PC-9 (cell line): ENCODE results near the gene HSD17B13. TPM values are rescaled to one million over a fixed set of nuclear protein-coding genes. Genes with fewer than 3 reads are reported as not detected.

ENCODE experiments used
- Bru-seq: library from RNA; stranded (reverse); fragments of 400-500 nt; gene quantifications from one replicate; lab custom pipeline; 2021; lab: Mats Ljungman, UMichigan
- BruChase-seq, 2 experiments: library from RNA; stranded (reverse); fragments of 400-500 nt; gene quantifications; one replicate each; lab custom pipeline; 2021; lab: Mats Ljungman, UMichigan
- BruUV-seq: library from RNA; stranded (reverse); fragments of 400-500 nt; replicated peaks from 2 replicates; lab custom pipeline; 2021; lab: Mats Ljungman, UMichigan
- CTCF ChIA-PET: fragments of 300-600 bp; sonication (Branson Sonifier 250); formaldehyde crosslinking; loops from one replicate; lab custom pipeline; 2022; ENCODE audit warnings: antibody characterized with exemption; lab: Charles Lee
- POLR2A ChIA-PET: fragments of 300-600 bp; sonication (Branson Sonifier 250); formaldehyde crosslinking; loops from one replicate; lab custom pipeline; 2022; ENCODE audit warnings: antibody characterized with exemption; ENCODE audit not compliant: unreplicated experiment; lab: Charles Lee
- DNase-seq, 2 experiments: peaks; one replicate each; pipeline versions ENCODE4 v3.0.0 to v3.0.0-alpha.2; 2015 to 2022; ENCODE audit warnings: mixed read lengths in 1 of 2
- H2AFZ ChIP-seq: fragments of 200-600 bp; sonication (generic); 2 replicates; pipeline ENCODE4 v1.8.1; 2017; ENCODE audit warnings: antibody characterized with exemption
- H3F3A ChIP-seq: fragments of 200-600 bp; sonication (generic); 2 replicates; pipeline ENCODE4 v1.8.1; 2017; ENCODE audit warnings: antibody characterized with exemption, mild to moderate bottlenecking, low read depth; ENCODE audit not compliant: insufficient read depth
- H3K27ac ChIP-seq: fragments of 200-600 bp; sonication (generic); 2 replicates; pipeline ENCODE4 v1.6.1; 2016; ENCODE audit warnings: mixed run types
- H3K27me3 ChIP-seq: fragments of 200-600 bp; sonication (generic); 2 replicates; pipeline ENCODE4 v1.6.1; 2016; ENCODE audit warnings: low read depth, mixed run types; ENCODE audit not compliant: insufficient read depth
- H3K36me3 ChIP-seq: fragments of 200-600 bp; sonication (generic); 2 replicates; pipeline ENCODE4 v1.6.1; 2016; ENCODE audit warnings: low read depth, mixed run types
- H3K4me1 ChIP-seq: fragments of 200-600 bp; sonication (generic); replicated peaks from 2 replicates; pipeline ENCODE4 v1.6.1; 2016; ENCODE audit warnings: mixed run types; ENCODE audit not compliant: insufficient read depth
- H3K4me2 ChIP-seq: fragments of 200-600 bp; sonication (generic); 2 replicates; pipeline ENCODE4 v1.6.1; 2017; ENCODE audit warnings: mixed run types
- H3K4me3 ChIP-seq: fragments of 200-600 bp; sonication (generic); 2 replicates; pipeline ENCODE4 v1.6.1; 2016; ENCODE audit warnings: mixed run types
- H3K79me2 ChIP-seq: fragments of 200-600 bp; sonication (generic); 2 replicates; pipeline ENCODE4 v1.6.1; 2017; ENCODE audit warnings: low read depth, mixed run types
- H3K9me2 ChIP-seq: fragments of 200-600 bp; sonication (generic); 2 replicates; pipeline ENCODE4 v1.8.1; 2017; ENCODE audit warnings: mild to moderate bottlenecking; ENCODE audit not compliant: insufficient read depth
- H3K9me3 ChIP-seq: fragments of 200-600 bp; sonication (generic); 2 replicates; pipeline ENCODE4 v1.8.1; 2016; ENCODE audit warnings: low read depth; ENCODE audit not compliant: insufficient read depth
- H4K20me1 ChIP-seq: fragments of 200-600 bp; sonication (generic); 2 replicates; pipeline ENCODE4 v1.8.1; 2017; ENCODE audit not compliant: insufficient read depth
- CTCF ChIP-seq: fragments of 200-600 bp; sonication (generic); conservative IDR thresholded peaks from 2 replicates; pipeline ENCODE4 v1.6.1; 2017; ENCODE audit warnings: mixed run types, antibody characterized with exemption, mild to moderate bottlenecking, moderate library complexity
- EZH2 ChIP-seq: fragments of 200-600 bp; sonication (generic); IDR thresholded peaks from 2 replicates; pipeline ENCODE4 v1.8.0; 2017; ENCODE audit warnings: antibody characterized with exemption, low read depth
- intact Hi-C: fragments of 100-400 bp; cut with micrococcal nuclease; formaldehyde crosslinking; loops from one replicate; pipeline ENCODE4 v1.10.0; 2022; ENCODE audit not compliant: unreplicated experiment
- long read RNA-seq: library from polyadenylated mRNA; stranded (forward); transcript quantifications from one replicate; pipeline ENCODE4 v2.0.0, GENCODE V29; 2022
- total RNA-seq: library from RNA; stranded (reverse); gene quantifications from 2 replicates; pipeline ENCODE4 v1.2.3, GENCODE V29; 2021

Gene HSD17B13
- not detected in 2 replicates for total RNA-seq
- percentile 32 among the genes with signal in this experiment for Bru-seq, nascent RNA
- BruChase-seq, experiment 1, labeled RNA remaining after a 2-hour chase: percentile 32 among the genes with signal in this experiment
- BruChase-seq, experiment 2, labeled RNA remaining after a 6-hour chase: percentile 23 among the genes with signal in this experiment
- long read RNA-seq: 0 reads

- no peaks in the 10 kb centered on the region for H4K20me1 ChIP-seq
- intact Hi-C loops: no loop called here
- no peaks in the 10 kb centered on the region; the same call in 1 of the 2 replicates for H3K4me1 ChIP-seq
- H3K9me3 ChIP-seq: no peaks in the 10 kb centered on the region
- H2AFZ ChIP-seq: no peak within 1 kb of the TSS
- POLR2A ChIA-PET: no interaction called here
- no peaks in the 10 kb centered on the region for H3K27me3 ChIP-seq
- H3K27ac ChIP-seq: no peak within 1 kb of the TSS
- no peaks in the 10 kb centered on the region for H3K79me2 ChIP-seq
- no peak within 1 kb of the TSS for H3K4me3 ChIP-seq
- H3K9me2 ChIP-seq: no peaks in the 10 kb centered on the region
- CTCF ChIA-PET: no interaction called here
- H3K36me3 ChIP-seq: no peaks in the 10 kb centered on the region
- no TSS peak for BruUV-seq
- H3F3A ChIP-seq: no peaks in the 10 kb centered on the region
- H3K4me2 ChIP-seq: no peak within 1 kb of the TSS
- TF ChIP-seq EZH2 (no peak), CTCF (no peak)
- no peak for DNase-seq
Measured at GRCh38 chr4:87322754-87323153, at the start of gene HSD17B13. Gene HSD17B13, minus strand, starts transcription at chr4:87322882. Its CDS starts 41 bp downstream, at chr4:87322841.

GRCh38 chr4:87370068-87370467, 47.4 kb upstream of the HSD17B13 start:
- Histone ChIP-seq H3K4me3 (no peak overlapping the region), H3K4me1 (no peaks in the 10 kb centered on the region), H4K20me1 (no peaks in the 10 kb centered on the region), H3K36me3 (no peaks in the 10 kb centered on the region), H3F3A (no peaks in the 10 kb centered on the region), H3K4me2 (no peak overlapping the region), H3K9me2 (no peaks in the 10 kb centered on the region), H3K9me3 (no peaks in the 10 kb centered on the region), H3K79me2 (no peaks in the 10 kb centered on the region), H2AFZ (no peak overlapping the region), H3K27me3 (no peaks in the 10 kb centered on the region), H3K27ac (no peak overlapping the region)
- BruUV-seq: no TSS peak
- POLR2A ChIA-PET: no interaction called here
- no peak for DNase-seq
- intact Hi-C loops: no loop called here
- CTCF ChIA-PET: no interaction called here
- TF ChIP-seq EZH2 (no peak), CTCF (no peak)

GRCh38 chr4:87366521-87367162, 44.0 kb upstream of the HSD17B13 start:
- BruUV-seq: no TSS peak
- intact Hi-C loops: no loop called here

More at GRCh38 chr4:87366521-87367162, 44.0 kb upstream of the HSD17B13 start:
- TF ChIP-seq EZH2 (no peak), CTCF (no peak)
- Histone ChIP-seq H3K4me1 (no peaks in the 10 kb centered on the region), H3K36me3 (no peaks in the 10 kb centered on the region), H2AFZ (no peak overlapping the region), H3K27me3 (no peaks in the 10 kb centered on the region), H3K27ac (no peak overlapping the region), H3K4me2 (no peak overlapping the region), H4K20me1 (no peaks in the 10 kb centered on the region), H3K4me3 (no peak overlapping the region), H3K9me2 (no peaks in the 10 kb centered on the region), H3F3A (no peaks in the 10 kb centered on the region), H3K79me2 (no peaks in the 10 kb centered on the region), H3K9me3 (no peaks in the 10 kb centered on the region)
- ChIA-PET CTCF (no interaction called here), POLR2A (no interaction called here)
- DNase-seq: no peak
